RWPE1 (cell line): ENCODE results near the gene HOXC13.
A peak's percentile ranks its signal among the peaks of the same experiment; 100 is the strongest.

Experiments
- CTCF ChIA-PET: fragments of 350-600 bp; sonication (Branson Sonifier 250); formaldehyde crosslinking; extraction: SDS; loops from one replicate; lab custom pipeline; 2021; lab: Yijun Ruan, JAX
- POLR2A ChIA-PET: fragments of 400-600 bp; formaldehyde crosslinking; extraction: SDS; loops from one replicate; lab custom pipeline; 2020; ENCODE audit warnings: antibody characterized with exemption; ENCODE audit not compliant: low non-redundant PET; lab: Yijun Ruan, JAX
- DNase-seq: peaks from one replicate; pipeline ENCODE4 v3.0.0; 2012; ENCODE audit warnings: low spot score
- H3K27ac ChIP-seq: fragments of 450-650 bp; 2 replicates; pipeline ENCODE4 v1.5.1; 2017
- TF ChIP-seq, protein P1 (sequence below): fragments of 450-650 bp; conservative IDR thresholded peaks from 2 replicates; pipeline ENCODE4 v1.5.1; 2017; ENCODE audit warnings: low read depth, mild to moderate bottlenecking

HOXC13 gene

DNA sequence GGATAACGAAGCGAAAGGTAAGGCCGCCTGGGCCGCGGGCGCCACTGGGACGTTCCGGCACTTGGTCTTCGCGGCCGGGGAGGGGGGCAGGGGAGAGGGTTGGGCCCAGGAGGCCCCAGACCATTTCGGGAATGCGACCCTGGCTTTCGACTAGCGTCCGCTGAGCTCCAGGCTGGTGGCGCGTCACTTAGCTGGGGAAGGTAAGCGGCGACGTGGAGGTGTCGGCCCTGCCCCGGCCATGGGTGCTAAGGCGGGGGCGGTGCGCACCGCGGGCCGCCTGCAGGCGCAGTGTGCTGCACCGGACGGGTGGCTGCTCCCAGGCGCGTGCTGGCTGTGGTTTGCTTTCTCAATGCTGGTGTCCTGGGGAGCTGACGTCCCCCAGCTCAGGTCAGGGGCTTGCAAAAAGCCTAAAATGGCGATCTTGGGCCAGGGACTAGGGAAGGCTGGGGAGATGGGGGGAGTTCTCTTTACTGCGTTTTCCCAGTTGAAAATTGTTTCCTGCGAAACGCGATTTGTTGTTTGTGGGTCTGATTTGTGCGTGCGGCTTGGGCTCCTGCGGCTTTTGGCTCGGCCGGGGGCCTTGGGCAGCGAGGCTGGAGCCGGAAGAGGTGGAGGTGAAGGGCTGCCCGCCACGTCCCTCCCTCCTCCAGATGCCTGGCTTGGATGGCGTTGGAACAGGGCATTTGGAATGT is 47.5 kb downstream of the HOXC13 start:
- TF ChIP-seq, protein P1, sequence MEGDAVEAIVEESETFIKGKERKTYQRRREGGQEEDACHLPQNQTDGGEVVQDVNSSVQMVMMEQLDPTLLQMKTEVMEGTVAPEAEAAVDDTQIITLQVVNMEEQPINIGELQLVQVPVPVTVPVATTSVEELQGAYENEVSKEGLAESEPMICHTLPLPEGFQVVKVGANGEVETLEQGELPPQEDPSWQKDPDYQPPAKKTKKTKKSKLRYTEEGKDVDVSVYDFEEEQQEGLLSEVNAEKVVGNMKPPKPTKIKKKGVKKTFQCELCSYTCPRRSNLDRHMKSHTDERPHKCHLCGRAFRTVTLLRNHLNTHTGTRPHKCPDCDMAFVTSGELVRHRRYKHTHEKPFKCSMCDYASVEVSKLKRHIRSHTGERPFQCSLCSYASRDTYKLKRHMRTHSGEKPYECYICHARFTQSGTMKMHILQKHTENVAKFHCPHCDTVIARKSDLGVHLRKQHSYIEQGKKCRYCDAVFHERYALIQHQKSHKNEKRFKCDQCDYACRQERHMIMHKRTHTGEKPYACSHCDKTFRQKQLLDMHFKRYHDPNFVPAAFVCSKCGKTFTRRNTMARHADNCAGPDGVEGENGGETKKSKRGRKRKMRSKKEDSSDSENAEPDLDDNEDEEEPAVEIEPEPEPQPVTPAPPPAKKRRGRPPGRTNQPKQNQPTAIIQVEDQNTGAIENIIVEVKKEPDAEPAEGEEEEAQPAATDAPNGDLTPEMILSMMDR: no peak
- ChIA-PET CTCF (interaction anchor here (0.6 to 3.7 kb wide), 14 partner anchors 14 to 1898 kb away, joined by 3 to 25 read pairs (median 6); partner anchors contain the start of genes HOXC8 and HOXC9), POLR2A (interaction anchor here (0.5 to 0.6 kb wide), 2 partner anchors 9 to 367 kb away, joined by 3 read pairs; no protein-coding TSS in a partner anchor)
- DNase-seq: no peak
- no peak overlapping the region for H3K27ac ChIP-seq

DNA sequence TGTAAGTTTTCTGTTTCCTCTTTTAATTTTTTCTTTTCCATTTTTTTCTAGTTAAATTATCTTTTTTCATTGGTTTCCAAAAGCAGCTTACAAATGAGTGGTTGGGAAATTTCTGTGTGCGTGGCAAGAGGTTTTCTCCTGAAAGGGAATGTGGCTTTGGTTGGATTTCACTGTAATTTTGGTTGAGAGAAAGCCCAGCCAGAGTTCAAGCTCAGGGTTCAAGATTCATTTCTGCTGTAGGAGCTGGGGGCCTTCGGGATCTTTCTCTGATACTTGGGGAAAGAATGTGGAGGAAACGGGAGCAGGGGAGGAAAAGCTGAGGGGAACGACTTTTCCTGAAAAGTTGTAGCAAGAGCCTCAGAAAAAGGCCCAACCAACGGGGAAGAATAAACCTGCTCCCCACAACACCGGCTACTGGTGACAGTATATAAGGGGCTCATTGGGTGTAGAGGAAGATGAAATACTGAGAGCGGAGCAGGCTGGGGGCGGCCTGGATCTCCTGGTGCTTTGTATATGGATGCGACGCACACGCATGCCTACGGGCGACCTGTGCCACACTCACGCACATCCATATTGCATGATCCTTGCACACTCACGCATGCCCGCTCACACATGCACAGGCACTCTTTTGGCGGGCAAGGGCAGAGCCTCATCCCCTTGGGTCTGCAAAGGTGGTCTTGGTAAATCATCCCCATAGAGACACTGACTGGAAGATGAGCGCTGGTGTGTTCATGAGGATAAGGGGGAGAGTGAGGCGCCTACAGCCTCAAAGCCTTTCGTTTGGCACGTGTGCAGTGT is 48.3 kb downstream of the HOXC13 start:
- ChIA-PET POLR2A (no interaction called here), CTCF (interaction anchor here (0.6 to 3.7 kb wide), 7 partner anchors 19 to 220 kb away, joined by 3 to 25 read pairs (median 5); partner anchors contain the start of gene HOXC8)
- TF ChIP-seq, protein P1: no peak

DNA sequence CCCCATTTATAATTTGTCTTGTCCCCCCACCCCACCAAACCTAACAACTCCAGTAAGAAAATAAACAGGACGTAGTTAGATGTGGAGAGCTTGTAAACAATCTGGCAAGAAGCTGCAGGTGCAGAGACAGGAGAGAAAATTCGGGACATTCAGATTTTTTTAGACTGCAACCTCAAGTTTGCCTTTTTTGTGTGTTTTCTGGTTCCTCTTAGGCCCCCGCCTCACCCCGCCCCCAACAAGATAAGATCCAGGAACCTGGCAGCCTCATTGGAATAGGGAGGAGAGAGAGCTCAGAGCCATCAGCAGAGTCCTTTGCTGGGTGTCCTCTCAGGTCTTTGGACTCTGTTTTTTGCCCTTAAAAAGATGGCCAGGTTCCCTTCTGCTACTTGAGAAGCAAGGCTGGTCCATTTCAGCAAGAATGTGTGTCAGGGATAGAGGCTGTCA is 49.2 kb downstream of the HOXC13 start:
- ChIA-PET POLR2A (no interaction called here), CTCF (interaction anchor here (0.6 to 3.7 kb wide), 8 partner anchors 12 to 241 kb away, joined by 3 to 25 read pairs (median 6); partner anchors contain the start of gene HOXC9)
- no peak for DNase-seq
- no peak overlapping the region for H3K27ac ChIP-seq
- TF ChIP-seq, protein P1: no peak

More for the DNA sequence above, 48.3 kb downstream of the HOXC13 start:
- DNase-seq: no peak
- no peak overlapping the region for H3K27ac ChIP-seq

DNA sequence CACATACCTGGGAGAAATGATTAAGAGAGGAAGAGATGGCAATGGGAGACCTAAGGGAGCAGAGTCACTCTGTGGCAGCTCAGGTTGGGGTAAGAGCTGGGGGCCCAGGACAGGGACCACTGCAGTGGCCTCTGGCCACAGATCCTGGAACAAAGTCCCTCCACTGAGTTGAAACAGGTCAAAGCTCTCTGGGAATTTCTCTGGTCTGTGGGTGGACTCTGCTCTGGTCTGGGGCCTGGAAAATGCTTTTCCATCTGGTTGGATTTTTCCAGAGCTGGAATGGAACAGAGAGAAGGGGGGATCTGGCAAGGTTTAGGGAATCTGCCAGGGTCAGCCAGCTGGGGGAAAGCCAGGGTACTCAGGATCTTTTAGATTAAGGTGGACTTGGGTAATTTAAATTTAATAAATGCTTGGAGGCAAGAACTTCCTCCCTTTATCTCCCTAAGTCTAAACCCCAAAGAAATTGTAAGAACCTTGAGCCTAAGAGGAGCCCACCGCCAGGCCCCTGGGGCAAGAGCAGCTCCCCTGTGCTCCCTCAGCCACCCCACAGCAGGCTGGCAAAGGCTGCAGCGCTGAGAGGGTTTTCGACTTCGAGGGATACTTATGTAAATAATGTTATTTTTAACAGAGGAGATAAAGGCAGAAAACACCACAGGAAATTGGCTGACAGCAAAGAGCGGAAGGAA is 50.1 kb downstream of the HOXC13 start:
- POLR2A ChIA-PET: no interaction called here
- H3K27ac ChIP-seq: no peak overlapping the region
- DNase-seq: no peak
- CTCF ChIA-PET: interaction anchor here (0.6 to 1.5 kb wide), 5 partner anchors 11 to 213 kb away, joined by 3 to 9 read pairs (median 3); partner anchors contain the start of gene HOXC9
- TF ChIP-seq, protein P1: no peak

DNA sequence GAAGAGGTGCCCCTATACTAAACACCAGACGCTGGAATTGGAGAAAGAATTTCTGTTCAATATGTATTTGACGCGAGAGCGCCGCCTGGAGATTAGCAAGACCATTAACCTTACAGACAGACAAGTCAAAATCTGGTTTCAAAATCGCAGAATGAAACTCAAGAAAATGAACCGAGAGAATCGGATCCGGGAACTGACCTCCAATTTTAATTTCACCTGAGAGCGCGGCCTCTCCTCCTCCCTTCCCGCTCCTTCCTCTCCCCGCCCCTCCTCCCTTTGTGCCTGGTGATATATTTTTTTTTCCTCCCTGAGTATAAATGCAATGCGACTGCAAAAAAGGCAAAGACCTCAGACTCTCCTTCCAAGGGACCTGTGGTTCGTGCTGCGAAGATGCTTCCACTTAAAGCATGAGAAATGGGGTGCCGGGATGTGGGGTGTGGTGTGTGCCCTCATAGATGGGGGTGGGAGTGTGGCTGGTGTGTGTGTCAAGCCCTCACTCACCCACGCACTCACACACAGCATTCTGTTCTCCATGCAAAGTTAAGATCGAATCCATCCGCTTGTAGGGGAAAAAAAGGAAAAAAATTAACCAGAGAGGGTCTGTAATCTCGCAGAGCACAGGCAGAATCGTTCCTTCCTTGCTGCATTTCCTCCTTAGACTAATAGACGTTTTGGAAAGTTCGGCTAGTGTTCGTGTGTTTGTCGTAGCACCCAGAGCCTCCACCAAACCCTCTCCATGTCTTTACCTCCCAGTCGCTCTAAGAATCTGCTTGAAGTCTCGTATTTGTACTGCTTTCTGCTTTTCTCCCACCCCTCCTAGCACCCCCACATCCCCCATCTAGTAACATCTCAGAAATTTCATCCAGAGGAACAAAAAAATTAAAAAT is 50.8 kb downstream of the HOXC13 start:
- no peak for DNase-seq
- ChIA-PET CTCF (interaction anchor here (0.7 to 1.5 kb wide), 3 partner anchors 13 to 212 kb away, joined by 3 to 9 read pairs (median 9); no protein-coding TSS in a partner anchor), POLR2A (no interaction called here)
- no peak overlapping the region for H3K27ac ChIP-seq
- TF ChIP-seq, protein P1: peak; percentile 57
